ENCODE results near the gene FBXO34. TPM values are rescaled to one million over a fixed set of nuclear protein-coding genes. Genes with fewer than 3 reads are reported as not detected.

Gene FBXO34
- total RNA-seq, 2 experiments from 2014 or later, result 26.3 to 28.8 TPM

DNA sequence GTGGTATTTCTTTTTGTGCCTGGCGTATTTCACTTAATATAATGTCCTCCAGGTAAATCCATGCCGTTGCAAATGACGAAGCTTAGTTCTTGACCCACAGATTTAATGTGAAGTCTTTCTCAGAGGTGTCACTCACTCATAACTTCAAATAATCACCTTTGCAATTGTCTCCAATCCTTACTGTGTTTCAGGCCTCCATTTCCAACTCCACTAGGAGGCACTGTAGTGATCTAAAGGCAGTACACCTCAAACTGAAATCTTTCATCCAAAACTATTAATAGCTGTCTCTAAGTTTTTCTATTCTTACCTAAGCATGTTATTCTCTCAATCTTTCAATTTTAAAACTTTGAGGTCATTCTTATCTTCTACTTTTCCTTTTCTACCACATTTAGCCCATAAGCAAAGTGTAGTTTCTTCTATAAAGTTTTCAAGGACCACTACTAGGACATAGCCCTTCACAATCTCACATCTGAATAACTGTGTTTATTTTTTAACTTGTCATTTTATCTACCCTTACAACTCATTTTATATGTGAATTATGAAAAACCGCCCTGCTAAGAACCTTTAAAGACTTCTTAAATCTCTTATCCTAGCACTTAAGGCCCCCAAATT is 25.5 kb upstream of the FBXO34 start:
- DNase-seq (ENCODE audit: low spot score), result peak; percentile 33
- POLR2A ChIA-PET, result no interaction called here
- intact Hi-C loops (cut with micrococcal nuclease; ENCODE audit: unreplicated experiment), result no loop called here

GRCh38 chr14:55248411-55248810 is 22.8 kb upstream of the FBXO34 start:
- ChIA-PET CTCF (ENCODE audit: unreplicated experiment) (no interaction called here), POLR2A (no interaction called here)
- Histone ChIP-seq H2AFZ (ENCODE audit: low read length) (no peak overlapping the region), H3K36me3 (ENCODE audit: insufficient read depth, low read length) (no peaks in the 10 kb centered on the region), H3K79me2 (ENCODE audit: insufficient read depth, low read depth, low read length) (no peaks in the 10 kb centered on the region), H3K4me1 (ENCODE audit: insufficient read depth, low read length, poor library complexity, severe bottlenecking) (no peaks in the 10 kb centered on the region), H3K4me2 (ENCODE audit: low read length) (no peak overlapping the region), H3K4me3 (ENCODE audit: low read depth, low read length, poor library complexity, severe bottlenecking) (no peak overlapping the region), H3K9me3 (ENCODE audit: low read length) (no peaks in the 10 kb centered on the region), H4K20me1 (ENCODE audit: insufficient read depth, low read length) (no peaks in the 10 kb centered on the region), H3K27ac (ENCODE audit: low read depth, low read length, poor library complexity, severe bottlenecking) (no peak overlapping the region), H3K9me2 (ENCODE audit: insufficient read depth, low read length) (no peaks in the 10 kb centered on the region)
- intact Hi-C loops (cut with micrococcal nuclease; ENCODE audit: unreplicated experiment), result no loop called here
- no TSS peak for BruUV-seq (replicated peaks)
- no peak for DNase-seq (ENCODE audit: low spot score)
- no peak for TF ChIP-seq CTCF (conservative IDR thresholded peaks at IDR 0.05; ENCODE audit: low read length)
- TF ChIP-seq EZH2phosphoT487 (IDR thresholded peaks at IDR 0.05; ENCODE audit: borderline replicate concordance, low read depth, low read length), result no peak

More for the DNA sequence above, 25.5 kb upstream of the FBXO34 start:
- no peaks in the 10 kb centered on the region for H3K9me3 ChIP-seq (ENCODE audit: low read length)
- H3K4me2 ChIP-seq (ENCODE audit: low read length), result no peak overlapping the region
- no peak overlapping the region for H3K27ac ChIP-seq (ENCODE audit: low read depth, low read length, poor library complexity, severe bottlenecking)
- CTCF ChIA-PET (ENCODE audit: unreplicated experiment), result interaction anchor here (0.7 kb wide), 1 partner anchor 109 kb away, joined by 4 read pairs; no protein-coding TSS in a partner anchor
- BruUV-seq (replicated peaks), result no TSS peak
- no peak overlapping the region for H3K4me3 ChIP-seq (ENCODE audit: low read depth, low read length, poor library complexity, severe bottlenecking)
- no peak overlapping the region for H2AFZ ChIP-seq (ENCODE audit: low read length)
- no peaks in the 10 kb centered on the region for H3K36me3 ChIP-seq (ENCODE audit: insufficient read depth, low read length)
- no peaks in the 10 kb centered on the region for H3K4me1 ChIP-seq (ENCODE audit: insufficient read depth, low read length, poor library complexity, severe bottlenecking)
- no peak for TF ChIP-seq EZH2phosphoT487 (IDR thresholded peaks at IDR 0.05; ENCODE audit: borderline replicate concordance, low read depth, low read length)
- TF ChIP-seq CTCF (conservative IDR thresholded peaks at IDR 0.05; ENCODE audit: low read length), result peak; percentile 86
- no peaks in the 10 kb centered on the region for H4K20me1 ChIP-seq (ENCODE audit: insufficient read depth, low read length)
- H3K9me2 ChIP-seq (ENCODE audit: insufficient read depth, low read length), result no peaks in the 10 kb centered on the region
- H3K79me2 ChIP-seq (ENCODE audit: insufficient read depth, low read depth, low read length), result no peaks in the 10 kb centered on the region

DNA sequence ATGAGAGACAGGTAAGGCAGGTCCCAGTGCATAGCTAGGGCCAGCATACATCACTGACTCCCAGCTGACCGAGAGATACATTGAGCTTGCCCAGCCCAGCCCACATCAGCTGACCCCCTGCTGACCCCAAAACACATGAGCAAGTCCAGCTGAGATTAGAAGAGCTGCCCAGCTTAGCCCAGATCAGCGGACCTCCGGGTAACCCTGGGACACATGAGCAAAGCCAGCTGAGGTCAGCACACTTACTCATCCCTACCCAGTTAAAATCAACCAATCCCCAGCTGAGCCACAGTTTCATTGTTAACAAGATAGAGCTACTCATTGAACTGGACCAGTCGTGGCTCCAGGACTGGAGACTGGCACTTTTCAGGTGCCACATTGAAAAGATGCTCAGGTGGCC is 21.8 kb upstream of the FBXO34 start:
- H3K36me3 ChIP-seq (ENCODE audit: insufficient read depth, low read length), result no peaks in the 10 kb centered on the region
- H3K4me3 ChIP-seq (ENCODE audit: low read depth, low read length, poor library complexity, severe bottlenecking), result no peak overlapping the region
- H4K20me1 ChIP-seq (ENCODE audit: insufficient read depth, low read length), result no peaks in the 10 kb centered on the region
- POLR2A ChIA-PET, result interaction anchor here (0.7 kb wide), 1 partner anchor 10 kb away, joined by 3 read pairs; no protein-coding TSS in a partner anchor
- no peaks in the 10 kb centered on the region for H3K4me1 ChIP-seq (ENCODE audit: insufficient read depth, low read length, poor library complexity, severe bottlenecking)
- no peak overlapping the region for H2AFZ ChIP-seq (ENCODE audit: low read length)
- no peaks in the 10 kb centered on the region for H3K9me2 ChIP-seq (ENCODE audit: insufficient read depth, low read length)
- no TSS peak for BruUV-seq (replicated peaks)
- intact Hi-C loops (cut with micrococcal nuclease; ENCODE audit: unreplicated experiment), result no loop called here
- TF ChIP-seq CTCF (conservative IDR thresholded peaks at IDR 0.05; ENCODE audit: low read length) (no peak), EZH2phosphoT487 (IDR thresholded peaks at IDR 0.05; ENCODE audit: borderline replicate concordance, low read depth, low read length) (no peak)
- H3K9me3 ChIP-seq (ENCODE audit: low read length), result no peaks in the 10 kb centered on the region
- DNase-seq (ENCODE audit: low spot score), result no peak
- H3K27ac ChIP-seq (ENCODE audit: low read depth, low read length, poor library complexity, severe bottlenecking), result no peak overlapping the region
- no peak overlapping the region for H3K4me2 ChIP-seq (ENCODE audit: low read length)
- CTCF ChIA-PET (ENCODE audit: unreplicated experiment), result no interaction called here
- no peaks in the 10 kb centered on the region for H3K79me2 ChIP-seq (ENCODE audit: insufficient read depth, low read depth, low read length)
